ENCODE measurements around the gene LMCD1. TPM values are rescaled to one million over a fixed set of nuclear protein-coding genes. Genes with fewer than 3 reads are reported as not detected.

LMCD1 gene
- polyA plus RNA-seq, 2 of the 4 experiments (the other 2 are of a cell fraction) = 64.3 to 85.4 TPM

DNA sequence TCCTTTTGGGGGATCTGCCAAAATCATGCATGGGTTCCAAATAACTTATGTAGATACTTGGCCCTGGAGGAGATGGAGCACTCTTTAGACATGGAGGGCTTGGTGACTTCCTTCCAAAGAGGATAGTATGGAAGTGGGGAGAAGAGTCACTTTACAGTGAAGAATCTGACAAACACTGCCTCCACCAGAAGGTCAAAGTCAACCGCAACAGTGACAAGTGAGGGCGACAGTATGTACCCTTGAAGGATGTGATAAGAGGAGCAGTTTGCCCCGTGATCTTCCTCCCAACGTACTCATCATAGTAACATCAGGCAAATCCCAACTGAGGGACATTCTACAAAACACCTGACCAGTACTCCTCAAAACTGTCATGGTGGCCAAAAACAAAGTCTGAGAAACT lies 62.0 kb downstream of the LMCD1 start:
- H3K4me2 ChIP-seq = no peak overlapping the region
- H3K9me3 ChIP-seq = no peaks in the 10 kb centered on the region
- no peak overlapping the region for H3K4me3 ChIP-seq
- CTCF ChIA-PET = interaction anchor here (1.0 to 3.2 kb wide), 2 partner anchors 62 to 122 kb away, joined by 3 to 11 read pairs; no protein-coding TSS in a partner anchor
- POLR2A ChIA-PET = no interaction called here
- DNase-seq (ENCODE audit: low read depth in 1 of 2, low spot score in 1 of 2) = no peak
- ATAC-seq = no peak
- FAIRE-seq = no peak
- TF ChIP-seq SMC3 (IDR thresholded peaks at IDR 0.05) = no peak
- no peak for TF ChIP-seq JUN (IDR thresholded peaks at IDR 0.05)
- no peak for TF ChIP-seq MAFK (IDR thresholded peaks at IDR 0.05; ENCODE audit: partially characterized antibody)
- no peak for TF ChIP-seq NR3C1 (IDR thresholded peaks at IDR 0.05)
- TF ChIP-seq TP53 (CRISPR knock-in tag; IDR thresholded peaks at IDR 0.05) = no peak
- TF ChIP-seq, protein P1, sequence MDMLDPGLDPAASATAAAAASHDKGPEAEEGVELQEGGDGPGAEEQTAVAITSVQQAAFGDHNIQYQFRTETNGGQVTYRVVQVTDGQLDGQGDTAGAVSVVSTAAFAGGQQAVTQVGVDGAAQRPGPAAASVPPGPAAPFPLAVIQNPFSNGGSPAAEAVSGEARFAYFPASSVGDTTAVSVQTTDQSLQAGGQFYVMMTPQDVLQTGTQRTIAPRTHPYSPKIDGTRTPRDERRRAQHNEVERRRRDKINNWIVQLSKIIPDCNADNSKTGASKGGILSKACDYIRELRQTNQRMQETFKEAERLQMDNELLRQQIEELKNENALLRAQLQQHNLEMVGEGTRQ (IDR thresholded peaks at IDR 0.05) = no peak
- no peak for TF ChIP-seq CHD2 (IDR thresholded peaks at IDR 0.05; ENCODE audit: low read length, partially characterized antibody)
- no peak for TF ChIP-seq MYC (IDR thresholded peaks at IDR 0.05; ENCODE audit: borderline replicate concordance, low read length)
- TF ChIP-seq MAZ (IDR thresholded peaks at IDR 0.05; ENCODE audit: borderline replicate concordance, low read depth, low read length) = no peak
- no peak for TF ChIP-seq RNF2 (IDR thresholded peaks at IDR 0.05; ENCODE audit: borderline replicate concordance, low read depth)
- TF ChIP-seq KDM5A (IDR thresholded peaks at IDR 0.05) = no peak
- TF ChIP-seq RAD21 (conservative IDR thresholded peaks at IDR 0.05 in 1 of 2, IDR thresholded peaks at IDR 0.05 in 1 of 2) = no peak
- no peak for TF ChIP-seq POLR2A (IDR thresholded peaks at IDR 0.05; ENCODE audit: low read length)
- no peak for TF ChIP-seq EHMT2 (IDR thresholded peaks at IDR 0.05; ENCODE audit: low read depth)
- no peak for TF ChIP-seq EP300 (IDR thresholded peaks at IDR 0.05)
- TF ChIP-seq HOXB5 (CRISPR knock-in tag; IDR thresholded peaks at IDR 0.05) = no peak
- TF ChIP-seq REST (IDR thresholded peaks at IDR 0.05) = no peak
- TF ChIP-seq RFX5 (IDR thresholded peaks at IDR 0.05) = no peak
- no peak for TF ChIP-seq NPAS2 (CRISPR knock-in tag; IDR thresholded peaks at IDR 0.05; ENCODE audit: borderline replicate concordance)
- 95% methylated on average over 4 of the region's 4 CpGs for WGBS (ENCODE audit: missing lambda C conversion rate)
- H3K27ac ChIP-seq = no peak overlapping the region
- H3K4me1 ChIP-seq = no peaks in the 10 kb centered on the region

GRCh38 chr3:8565376-8565775 lies 63.8 kb downstream of the LMCD1 start:
- DNase-seq (ENCODE audit: low read depth in 1 of 2, low spot score in 1 of 2) (no peak), FAIRE-seq (no peak), ATAC-seq (no peak)
- Histone ChIP-seq H3K27ac (no peak overlapping the region), H3K4me2 (no peak overlapping the region), H3K4me3 (no peak overlapping the region), H3K4me1 (no peaks in the 10 kb centered on the region), H3K9me3 (no peaks in the 10 kb centered on the region)
- ChIA-PET CTCF (interaction anchor here (3.2 kb wide), 1 partner anchor 123 kb away, joined by 11 read pairs; no protein-coding TSS in a partner anchor), POLR2A (no interaction called here)
- 95% methylated on average over 15 of the region's 15 CpGs for WGBS (ENCODE audit: missing lambda C conversion rate)
- TF ChIP-seq EHF (CRISPR knock-in tag; IDR thresholded peaks at IDR 0.05) (no peak), RCOR1 (IDR thresholded peaks at IDR 0.05; ENCODE audit: low read depth, low read length) (no peak), KDM1A (IDR thresholded peaks at IDR 0.05; ENCODE audit: low read depth) (no peak), REST (IDR thresholded peaks at IDR 0.05) (no peak), CBX2 (IDR thresholded peaks at IDR 0.05; ENCODE audit: borderline replicate concordance, low read depth) (no peak), FOXS1 (CRISPR knock-in tag; IDR thresholded peaks at IDR 0.05) (no peak), KDM5A (IDR thresholded peaks at IDR 0.05) (no peak), TP53 (CRISPR knock-in tag; IDR thresholded peaks at IDR 0.05) (no peak), MAZ (IDR thresholded peaks at IDR 0.05; ENCODE audit: borderline replicate concordance, low read depth, low read length) (no peak), RARB (CRISPR knock-in tag; IDR thresholded peaks at IDR 0.05) (no peak), HEYL (CRISPR knock-in tag; IDR thresholded peaks at IDR 0.05) (no peak), ESRRA (IDR thresholded peaks at IDR 0.05; ENCODE audit: borderline replicate concordance, low read length) (no peak), JUNB (IDR thresholded peaks at IDR 0.05) (no peak)
- TF ChIP-seq, protein P2, sequence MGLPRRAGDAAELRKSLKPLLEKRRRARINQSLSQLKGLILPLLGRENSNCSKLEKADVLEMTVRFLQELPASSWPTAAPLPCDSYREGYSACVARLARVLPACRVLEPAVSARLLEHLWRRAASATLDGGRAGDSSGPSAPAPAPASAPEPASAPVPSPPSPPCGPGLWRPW (IDR thresholded peaks at IDR 0.05) = no peak
- TF ChIP-seq, protein P3, sequence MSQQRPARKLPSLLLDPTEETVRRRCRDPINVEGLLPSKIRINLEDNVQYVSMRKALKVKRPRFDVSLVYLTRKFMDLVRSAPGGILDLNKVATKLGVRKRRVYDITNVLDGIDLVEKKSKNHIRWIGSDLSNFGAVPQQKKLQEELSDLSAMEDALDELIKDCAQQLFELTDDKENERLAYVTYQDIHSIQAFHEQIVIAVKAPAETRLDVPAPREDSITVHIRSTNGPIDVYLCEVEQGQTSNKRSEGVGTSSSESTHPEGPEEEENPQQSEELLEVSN (IDR thresholded peaks at IDR 0.05; ENCODE audit: borderline replicate concordance, low read depth) = no peak
